Endothelial cell of umbilical vein (primary cell): Measurements from ENCODE around the gene SLC35F3.

Experiments used
- CTCF ChIP-seq, 2 donors: IDR thresholded peaks; 1 replicate in 1 of 2; 2 replicates in 1 of 2; pipeline ENCODE4 v1.5.1; 2011; ENCODE audit warnings: low read length in 2 of 2, mild to moderate bottlenecking in 2 of 2, moderate library complexity in 2 of 2, control low read depth in 1 of 2, inconsistent platforms in 1 of 2, low read depth in 1 of 2; ENCODE audit not compliant: insufficient read depth in 1 of 2; ENCODE audit errors: extremely low read depth in 1 of 2
- EZH2 ChIP-seq: IDR thresholded peaks from 2 replicates; pipeline ENCODE4 v1.6.1; 2012; ENCODE audit warnings: borderline replicate concordance, low read depth, mild to moderate bottlenecking, moderate library complexity, low read length, inconsistent platforms; ENCODE audit not compliant: severe bottlenecking
- JUN ChIP-seq: IDR thresholded peaks from 2 replicates; pipeline ENCODE4 v1.6.1; 2011; ENCODE audit warnings: borderline replicate concordance, low read depth; ENCODE audit not compliant: insufficient read length, insufficient read depth
- MAX ChIP-seq: IDR thresholded peaks from 2 replicates; pipeline ENCODE4 v1.6.1; 2011; ENCODE audit not compliant: insufficient read depth, insufficient read length
- MYC ChIP-seq: IDR thresholded peaks from one replicate; pipeline ENCODE4 v1.6.1; 2011; ENCODE audit warnings: mild to moderate bottlenecking, low read depth, low read length
- POLR2A ChIP-seq: IDR thresholded peaks from 2 replicates; pipeline ENCODE4 v1.6.1; 2012; ENCODE audit warnings: low read depth, mild to moderate bottlenecking, control low read depth, low read length
- POLR2AphosphoS5 ChIP-seq: IDR thresholded peaks from 2 replicates; pipeline ENCODE4 v1.6.1; 2012; ENCODE audit warnings: low read depth, mild to moderate bottlenecking, control low read depth, low read length, moderate library complexity; ENCODE audit not compliant: insufficient read depth

GRCh38 chr1:233912447-233912846 lies 8.0 kb downstream of the SLC35F3 start:
- TF ChIP-seq MYC (no peak), CTCF (IDR thresholded peaks at IDR 0.05; ENCODE audit: extremely low read depth in 1 of 2, insufficient read depth in 1 of 2, low read depth in 1 of 2, low read length in 2 of 2) (no peak), MAX (no peak), POLR2A (no peak), POLR2AphosphoS5 (no peak), JUN (no peak), EZH2 (no peak)
